HEK293 (cell line): ENCODE results near the gene AFG1L.

Experiments
- KLF7 ChIP-seq: fragments of 450-650 bp; formaldehyde crosslinking; IDR thresholded peaks from 2 replicates; pipeline ENCODE4 v1.5.1; 2016; ENCODE audit warnings: missing biosample characterization, missing genetic modification characterization, borderline replicate concordance
- REPIN1 ChIP-seq: fragments of 450-650 bp; formaldehyde crosslinking; IDR thresholded peaks from 2 replicates; pipeline ENCODE4 v1.5.1; 2017; ENCODE audit warnings: missing biosample characterization, missing genetic modification characterization, low read depth
- SP3 ChIP-seq: fragments of 450-650 bp; formaldehyde crosslinking; IDR thresholded peaks from 2 replicates; pipeline ENCODE4 v1.5.1; 2016; ENCODE audit warnings: missing biosample characterization, missing genetic modification characterization
- ZBTB20 ChIP-seq: fragments of 450-650 bp; formaldehyde crosslinking; IDR thresholded peaks from 2 replicates; pipeline ENCODE4 v1.5.1; 2016; ENCODE audit warnings: missing biosample characterization, missing genetic modification characterization
- ZNF132 ChIP-seq: fragments of 450-650 bp; formaldehyde crosslinking; IDR thresholded peaks from 2 replicates; pipeline ENCODE4 v1.5.1; 2017; ENCODE audit warnings: missing biosample characterization, missing genetic modification characterization, borderline replicate concordance
- ZNF169 ChIP-seq: fragments of 450-650 bp; formaldehyde crosslinking; IDR thresholded peaks from 2 replicates; pipeline ENCODE4 v1.5.1; 2016; ENCODE audit warnings: missing biosample characterization, missing genetic modification characterization
- ZNF2 ChIP-seq: fragments of 450-650 bp; formaldehyde crosslinking; IDR thresholded peaks from 2 replicates; pipeline ENCODE4 v1.5.1; 2016; ENCODE audit warnings: missing biosample characterization, missing genetic modification characterization
- ZNF274 ChIP-seq, 2 experiments: fragments of 200-500 bp in 1 of 2; fragments of 450-650 bp in 1 of 2; sonication (Bioruptor generic) in 1 of 2; formaldehyde crosslinking in 1 of 2; IDR thresholded peaks; 2 replicates each; pipeline versions ENCODE4 v1.5.1 to v1.6.1; 2014 to 2016; ENCODE audit warnings: borderline replicate concordance in 1 of 2, inconsistent platforms in 1 of 2, low read length in 1 of 2, missing biosample characterization in 1 of 2, missing genetic modification characterization in 1 of 2
- ZNF302 ChIP-seq: fragments of 450-650 bp; formaldehyde crosslinking; IDR thresholded peaks from 2 replicates; pipeline ENCODE4 v1.5.1; 2016; ENCODE audit warnings: missing biosample characterization, missing genetic modification characterization, low read depth
- ZNF354C ChIP-seq: fragments of 450-650 bp; formaldehyde crosslinking; IDR thresholded peaks from 2 replicates; pipeline ENCODE4 v1.5.1; 2016; ENCODE audit warnings: missing biosample characterization, missing genetic modification characterization, low read depth, borderline replicate concordance
- ZNF416 ChIP-seq: fragments of 450-650 bp; formaldehyde crosslinking; IDR thresholded peaks from 2 replicates; pipeline ENCODE4 v1.5.1; 2016; ENCODE audit warnings: missing biosample characterization, missing genetic modification characterization
- ZNF426 ChIP-seq: fragments of 450-650 bp; formaldehyde crosslinking; IDR thresholded peaks from 2 replicates; pipeline ENCODE4 v1.5.1; 2017; ENCODE audit warnings: missing biosample characterization, missing genetic modification characterization, mild to moderate bottlenecking, inconsistent platforms, moderate library complexity
- ZNF518A ChIP-seq: fragments of 450-650 bp; formaldehyde crosslinking; conservative IDR thresholded peaks from 2 replicates; pipeline ENCODE4 v1.5.1; 2016; ENCODE audit warnings: low read depth, missing biosample characterization, missing genetic modification characterization
- ZNF580 ChIP-seq: fragments of 450-650 bp; formaldehyde crosslinking; IDR thresholded peaks from 2 replicates; pipeline ENCODE4 v1.5.1; 2016; ENCODE audit warnings: missing biosample characterization, missing genetic modification characterization
- ZNF596 ChIP-seq: fragments of 450-650 bp; IDR thresholded peaks from 2 replicates; pipeline ENCODE4 v1.5.0; 2018; ENCODE audit warnings: missing biosample characterization, mild to moderate bottlenecking, missing genetic modification characterization, moderate library complexity
- ZNF621 ChIP-seq: fragments of 450-650 bp; formaldehyde crosslinking; IDR thresholded peaks from 2 replicates; pipeline ENCODE4 v1.5.1; 2017; ENCODE audit warnings: missing biosample characterization, missing genetic modification characterization
- ZNF658 ChIP-seq: fragments of 450-650 bp; formaldehyde crosslinking; IDR thresholded peaks from 2 replicates; pipeline ENCODE4; 2016; ENCODE audit warnings: missing biosample characterization, missing genetic modification characterization
- ZNF747 ChIP-seq: fragments of 450-650 bp; formaldehyde crosslinking; IDR thresholded peaks from 2 replicates; pipeline ENCODE4 v1.5.1; 2016; ENCODE audit warnings: missing biosample characterization, missing genetic modification characterization
- ZNF791 ChIP-seq: fragments of 450-650 bp; formaldehyde crosslinking; IDR thresholded peaks from 2 replicates; pipeline ENCODE4 v1.5.1; 2016; ENCODE audit warnings: missing biosample characterization, missing genetic modification characterization
- TF ChIP-seq, protein P1 (sequence below): fragments of 450-650 bp; formaldehyde crosslinking; IDR thresholded peaks from 2 replicates; pipeline ENCODE4 v1.5.1; 2016; ENCODE audit warnings: missing biosample characterization, missing genetic modification characterization
- TF ChIP-seq, protein P2 (sequence below): fragments of 450-650 bp; formaldehyde crosslinking; optimal IDR thresholded peaks from 2 replicates; pipeline ENCODE3; 2016; ENCODE audit warnings: missing biosample characterization, mild to moderate bottlenecking, missing genetic modification characterization
- TF ChIP-seq, protein P3 (sequence below): fragments of 450-650 bp; formaldehyde crosslinking; IDR thresholded peaks from 2 replicates; pipeline ENCODE4 v1.5.1; 2016; ENCODE audit warnings: missing biosample characterization, missing genetic modification characterization
- TF ChIP-seq, protein P4 (sequence below): fragments of 450-650 bp; formaldehyde crosslinking; IDR thresholded peaks from 2 replicates; pipeline ENCODE4 v1.5.0; 2017; ENCODE audit warnings: missing biosample characterization, missing genetic modification characterization, borderline replicate concordance
- TF ChIP-seq, protein P5 (sequence below): fragments of 450-650 bp; formaldehyde crosslinking; IDR thresholded peaks from 2 replicates; pipeline ENCODE4 v1.5.1; 2016; ENCODE audit warnings: missing biosample characterization, missing genetic modification characterization

Gene AFG1L

DNA sequence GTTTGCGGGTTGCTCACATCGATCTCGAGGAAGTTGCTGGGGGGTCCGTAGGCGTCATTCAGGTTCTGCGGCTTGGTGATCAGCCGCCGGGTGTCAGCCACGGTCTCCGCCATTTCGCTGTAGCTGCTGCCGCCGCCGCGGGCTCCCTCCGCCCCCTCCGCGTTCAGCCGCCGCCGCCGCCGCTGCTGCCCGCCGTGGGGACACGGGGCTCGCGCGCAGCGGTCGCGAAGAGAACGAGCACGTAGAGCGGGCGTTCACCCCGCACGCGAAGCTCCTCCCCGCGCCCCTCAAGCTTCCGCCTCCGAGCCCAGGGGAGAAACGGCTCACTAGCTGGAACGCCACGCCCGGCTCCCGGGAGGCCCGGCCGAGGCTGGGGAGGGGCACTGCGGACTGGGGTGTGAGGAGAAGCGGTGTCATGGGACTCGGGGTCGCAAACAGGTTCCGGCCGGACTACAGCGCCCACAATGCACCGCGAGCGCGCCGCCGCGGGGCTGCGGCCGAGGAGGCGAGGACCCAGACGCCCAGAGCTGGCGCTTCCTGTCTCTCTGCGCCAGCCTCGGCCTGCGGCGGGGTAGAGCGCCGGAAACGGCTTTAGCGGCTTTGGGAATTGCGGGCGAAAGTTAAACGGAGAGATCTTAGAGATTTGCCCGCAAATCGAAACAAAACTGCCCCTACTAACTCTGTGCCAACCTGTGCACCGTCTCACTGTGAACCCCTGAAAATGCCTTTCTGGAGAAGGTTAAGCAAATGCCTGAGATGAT, 33.9 kb upstream of the AFG1L start, which contains the start of gene SNX3 (continued):
- TF ChIP-seq, protein P1, sequence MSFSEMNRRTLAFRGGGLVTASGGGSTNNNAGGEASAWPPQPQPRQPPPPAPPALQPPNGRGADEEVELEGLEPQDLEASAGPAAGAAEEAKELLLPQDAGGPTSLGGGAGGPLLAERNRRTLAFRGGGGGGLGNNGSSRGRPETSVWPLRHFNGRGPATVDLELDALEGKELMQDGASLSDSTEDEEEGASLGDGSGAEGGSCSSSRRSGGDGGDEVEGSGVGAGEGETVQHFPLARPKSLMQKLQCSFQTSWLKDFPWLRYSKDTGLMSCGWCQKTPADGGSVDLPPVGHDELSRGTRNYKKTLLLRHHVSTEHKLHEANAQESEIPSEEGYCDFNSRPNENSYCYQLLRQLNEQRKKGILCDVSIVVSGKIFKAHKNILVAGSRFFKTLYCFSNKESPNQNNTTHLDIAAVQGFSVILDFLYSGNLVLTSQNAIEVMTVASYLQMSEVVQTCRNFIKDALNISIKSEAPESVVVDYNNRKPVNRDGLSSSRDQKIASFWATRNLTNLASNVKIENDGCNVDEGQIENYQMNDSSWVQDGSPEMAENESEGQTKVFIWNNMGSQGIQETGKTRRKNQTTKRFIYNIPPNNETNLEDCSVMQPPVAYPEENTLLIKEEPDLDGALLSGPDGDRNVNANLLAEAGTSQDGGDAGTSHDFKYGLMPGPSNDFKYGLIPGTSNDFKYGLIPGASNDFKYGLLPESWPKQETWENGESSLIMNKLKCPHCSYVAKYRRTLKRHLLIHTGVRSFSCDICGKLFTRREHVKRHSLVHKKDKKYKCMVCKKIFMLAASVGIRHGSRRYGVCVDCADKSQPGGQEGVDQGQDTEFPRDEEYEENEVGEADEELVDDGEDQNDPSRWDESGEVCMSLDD (tag by site-specific recombination): peak; percentile 97
- no peak for TF ChIP-seq ZNF426
- no peak for TF ChIP-seq ZNF621 (tag by site-specific recombination)
- peak; percentile 32; the same call in 1 of the 2 replicates for TF ChIP-seq ZNF580 (tag by site-specific recombination)
- TF ChIP-seq ZNF2 (tag by site-specific recombination): 0 out of 2 replicates have a peak, but pooled peaks have one; percentile 49
- TF ChIP-seq ZNF791 (tag by site-specific recombination): no peak
- TF ChIP-seq ZNF132 (tag by site-specific recombination): no peak
- TF ChIP-seq, protein P2, sequence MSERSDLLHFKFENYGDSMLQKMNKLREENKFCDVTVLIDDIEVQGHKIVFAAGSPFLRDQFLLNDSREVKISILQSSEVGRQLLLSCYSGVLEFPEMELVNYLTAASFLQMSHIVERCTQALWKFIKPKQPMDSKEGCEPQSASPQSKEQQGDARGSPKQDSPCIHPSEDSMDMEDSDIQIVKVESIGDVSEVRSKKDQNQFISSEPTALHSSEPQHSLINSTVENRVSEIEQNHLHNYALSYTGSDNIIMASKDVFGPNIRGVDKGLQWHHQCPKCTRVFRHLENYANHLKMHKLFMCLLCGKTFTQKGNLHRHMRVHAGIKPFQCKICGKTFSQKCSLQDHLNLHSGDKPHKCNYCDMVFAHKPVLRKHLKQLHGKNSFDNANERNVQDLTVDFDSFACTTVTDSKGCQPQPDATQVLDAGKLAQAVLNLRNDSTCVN: peak; percentile 100
- TF ChIP-seq KLF7 (tag by site-specific recombination): no peak; the same call in 1 of the 2 replicates
- TF ChIP-seq ZNF302: no peak
- TF ChIP-seq ZNF169 (tag by site-specific recombination): no peak
- TF ChIP-seq ZNF596: peak; percentile 64
- TF ChIP-seq, protein P3, sequence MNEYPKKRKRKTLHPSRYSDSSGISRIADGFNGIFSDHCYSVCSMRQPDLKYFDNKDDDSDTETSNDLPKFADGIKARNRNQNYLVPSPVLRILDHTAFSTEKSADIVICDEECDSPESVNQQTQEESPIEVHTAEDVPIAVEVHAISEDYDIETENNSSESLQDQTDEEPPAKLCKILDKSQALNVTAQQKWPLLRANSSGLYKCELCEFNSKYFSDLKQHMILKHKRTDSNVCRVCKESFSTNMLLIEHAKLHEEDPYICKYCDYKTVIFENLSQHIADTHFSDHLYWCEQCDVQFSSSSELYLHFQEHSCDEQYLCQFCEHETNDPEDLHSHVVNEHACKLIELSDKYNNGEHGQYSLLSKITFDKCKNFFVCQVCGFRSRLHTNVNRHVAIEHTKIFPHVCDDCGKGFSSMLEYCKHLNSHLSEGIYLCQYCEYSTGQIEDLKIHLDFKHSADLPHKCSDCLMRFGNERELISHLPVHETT (tag by site-specific recombination): no peak
- TF ChIP-seq, protein P4, sequence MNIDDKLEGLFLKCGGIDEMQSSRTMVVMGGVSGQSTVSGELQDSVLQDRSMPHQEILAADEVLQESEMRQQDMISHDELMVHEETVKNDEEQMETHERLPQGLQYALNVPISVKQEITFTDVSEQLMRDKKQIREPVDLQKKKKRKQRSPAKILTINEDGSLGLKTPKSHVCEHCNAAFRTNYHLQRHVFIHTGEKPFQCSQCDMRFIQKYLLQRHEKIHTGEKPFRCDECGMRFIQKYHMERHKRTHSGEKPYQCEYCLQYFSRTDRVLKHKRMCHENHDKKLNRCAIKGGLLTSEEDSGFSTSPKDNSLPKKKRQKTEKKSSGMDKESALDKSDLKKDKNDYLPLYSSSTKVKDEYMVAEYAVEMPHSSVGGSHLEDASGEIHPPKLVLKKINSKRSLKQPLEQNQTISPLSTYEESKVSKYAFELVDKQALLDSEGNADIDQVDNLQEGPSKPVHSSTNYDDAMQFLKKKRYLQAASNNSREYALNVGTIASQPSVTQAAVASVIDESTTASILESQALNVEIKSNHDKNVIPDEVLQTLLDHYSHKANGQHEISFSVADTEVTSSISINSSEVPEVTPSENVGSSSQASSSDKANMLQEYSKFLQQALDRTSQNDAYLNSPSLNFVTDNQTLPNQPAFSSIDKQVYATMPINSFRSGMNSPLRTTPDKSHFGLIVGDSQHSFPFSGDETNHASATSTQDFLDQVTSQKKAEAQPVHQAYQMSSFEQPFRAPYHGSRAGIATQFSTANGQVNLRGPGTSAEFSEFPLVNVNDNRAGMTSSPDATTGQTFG: no peak
- peak; percentile 64 for TF ChIP-seq ZNF518A (tag by site-specific recombination)
- TF ChIP-seq, protein P5, sequence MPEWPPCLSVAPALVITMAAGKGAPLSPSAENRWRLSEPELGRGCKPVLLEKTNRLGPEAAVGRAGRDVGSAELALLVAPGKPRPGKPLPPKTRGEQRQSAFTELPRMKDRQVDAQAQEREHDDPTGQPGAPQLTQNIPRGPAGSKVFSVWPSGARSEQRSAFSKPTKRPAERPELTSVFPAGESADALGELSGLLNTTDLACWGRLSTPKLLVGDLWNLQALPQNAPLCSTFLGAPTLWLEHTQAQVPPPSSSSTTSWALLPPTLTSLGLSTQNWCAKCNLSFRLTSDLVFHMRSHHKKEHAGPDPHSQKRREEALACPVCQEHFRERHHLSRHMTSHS (tag by site-specific recombination): no peak
- TF ChIP-seq SP3 (tag by site-specific recombination): peak; percentile 89
- no peak for TF ChIP-seq ZNF747 (tag by site-specific recombination)
- no peak for TF ChIP-seq ZNF354C (tag by site-specific recombination)
- peak; percentile 96 for TF ChIP-seq ZBTB20 (tag by site-specific recombination)
- no peak for TF ChIP-seq ZNF658 (tag by site-specific recombination)
- TF ChIP-seq REPIN1 (tag by site-specific recombination): no peak
- TF ChIP-seq ZNF274 (IDR thresholded peaks at IDR 0.05; ENCODE audit: low read length): no peak
- TF ChIP-seq ZNF274 (tag by site-specific recombination; IDR thresholded peaks at IDR 0.05; ENCODE audit: borderline replicate concordance): no peak
- TF ChIP-seq ZNF416: no peak
